Karpas-422 (cell line): ENCODE measurements around the gene PSMA6. TPM values are rescaled to one million over a fixed set of nuclear protein-coding genes. Genes with fewer than 3 reads are reported as not detected.
"Not testable (repeated sequence)": the region's sequence is repeated elsewhere in the genome, so short reads cannot be mapped to it uniquely, and the experiment has no call there.

Source experiments
- DNase-seq: peaks from one replicate; pipeline ENCODE4 v3.0.0-alpha.2; 2015
- H2AFZ ChIP-seq: fragments of 200-600 bp; sonication (generic); 2 replicates; pipeline ENCODE4 v1.6.1; 2014; ENCODE audit warnings: antibody characterized with exemption, low read length, mixed read lengths
- H3K27ac ChIP-seq: fragments of 200-600 bp; sonication (generic); 2 replicates; pipeline ENCODE4 v1.5.1; 2014; ENCODE audit warnings: mild to moderate bottlenecking, low read length, moderate library complexity
- H3K27me3 ChIP-seq: fragments of 200-600 bp; sonication (generic); 2 replicates; pipeline ENCODE4 v1.6.1; 2014; ENCODE audit warnings: low read length, mixed read lengths
- H3K36me3 ChIP-seq: fragments of 200-600 bp; sonication (generic); 2 replicates; pipeline ENCODE4 v1.6.1; 2014; ENCODE audit warnings: low read length, mixed read lengths; ENCODE audit not compliant: insufficient read depth
- H3K4me1 ChIP-seq: fragments of 200-600 bp; sonication (generic); 2 replicates; pipeline ENCODE4 v1.6.1; 2014; ENCODE audit warnings: mild to moderate bottlenecking, low read length, mixed read lengths
- H3K4me2 ChIP-seq: fragments of 200-600 bp; sonication (generic); 2 replicates; pipeline ENCODE4 v1.6.1; 2014; ENCODE audit warnings: low read length, low read depth, mild to moderate bottlenecking; ENCODE audit not compliant: poor library complexity, severe bottlenecking
- H3K4me3 ChIP-seq: fragments of 200-600 bp; sonication (generic); 2 replicates; pipeline ENCODE4 v1.5.1; 2014; ENCODE audit warnings: mild to moderate bottlenecking, antibody characterized with exemption, low read length, mixed read lengths
- H3K79me2 ChIP-seq: fragments of 200-600 bp; sonication (generic); 2 replicates; pipeline ENCODE4 v1.6.1; 2014; ENCODE audit warnings: mild to moderate bottlenecking, low read length, mixed read lengths
- H3K9ac ChIP-seq: fragments of 200-600 bp; sonication (generic); 2 replicates; pipeline ENCODE4 v1.6.0; 2014; ENCODE audit warnings: low read length
- H3K9me2 ChIP-seq: fragments of 200-600 bp; sonication (generic), shearing (Covaris generic); replicated peaks from 2 replicates; pipeline ENCODE4 v1.6.0; 2014; ENCODE audit warnings: mild to moderate bottlenecking, low read length, moderate library complexity; ENCODE audit not compliant: insufficient read depth
- H3K9me3 ChIP-seq: fragments of 300-700, 200-600 bp; sonication (generic); 2 replicates; pipeline ENCODE4 v1.6.1; 2014; ENCODE audit warnings: low read length, mixed read lengths
- H4K20me1 ChIP-seq: fragments of 200-600 bp; sonication (generic); 2 replicates; pipeline ENCODE4 v1.6.1; 2014; ENCODE audit warnings: mild to moderate bottlenecking, antibody characterized with exemption, low read length, low read depth; ENCODE audit not compliant: insufficient read depth
- total RNA-seq: library from RNA; depleted of rRNA; stranded (reverse); fragments of >200 nt; shearing (Covaris generic); gene quantifications from 2 replicates; pipeline ENCODE4 v1.2.3, GENCODE V29; 2014; ENCODE audit warnings: low replicate concordance

The PSMA6 gene
- total RNA-seq, 1 experiment from 2014 or later, result 344 TPM

DNA sequence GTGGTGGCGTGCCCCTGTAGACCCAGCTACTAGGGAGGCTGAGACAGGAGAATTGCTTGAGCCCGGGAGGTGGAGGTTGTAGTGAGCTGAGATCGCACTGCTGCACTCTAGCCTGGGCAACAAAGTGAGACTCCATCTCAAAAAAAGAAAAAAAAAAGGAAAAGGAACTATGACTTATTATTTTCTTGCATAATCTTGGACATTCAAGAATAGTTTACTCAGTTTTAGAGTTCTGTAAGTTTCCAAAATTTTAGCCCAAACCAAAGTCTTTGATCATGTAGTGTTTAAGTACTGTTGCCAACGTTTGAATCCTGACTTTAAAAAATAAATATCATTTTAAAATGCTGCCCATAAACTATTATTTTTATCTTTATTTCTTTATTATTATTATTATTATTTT, 6.2 kb downstream of the PSMA6 start:
- peaks cover 42% of the 10 kb centered on the region for H4K20me1 ChIP-seq
- H3K27ac ChIP-seq, result no peak overlapping the region
- H3K9me3 ChIP-seq, result no peaks in the 10 kb centered on the region
- peaks cover 66% of the 10 kb centered on the region for H3K4me1 ChIP-seq
- no peaks in the 10 kb centered on the region for H3K27me3 ChIP-seq
- H3K4me3 ChIP-seq, result no peak overlapping the region
- H3K9ac ChIP-seq, result no peak overlapping the region
- no peak for DNase-seq
- H3K4me2 ChIP-seq, result no peak overlapping the region
- peaks cover 40% of the 10 kb centered on the region for H3K36me3 ChIP-seq
- H2AFZ ChIP-seq, result no peak overlapping the region
- H3K9me2 ChIP-seq, result no peaks in the 10 kb centered on the region
- H3K79me2 ChIP-seq, result peaks cover 99% of the 10 kb centered on the region

DNA sequence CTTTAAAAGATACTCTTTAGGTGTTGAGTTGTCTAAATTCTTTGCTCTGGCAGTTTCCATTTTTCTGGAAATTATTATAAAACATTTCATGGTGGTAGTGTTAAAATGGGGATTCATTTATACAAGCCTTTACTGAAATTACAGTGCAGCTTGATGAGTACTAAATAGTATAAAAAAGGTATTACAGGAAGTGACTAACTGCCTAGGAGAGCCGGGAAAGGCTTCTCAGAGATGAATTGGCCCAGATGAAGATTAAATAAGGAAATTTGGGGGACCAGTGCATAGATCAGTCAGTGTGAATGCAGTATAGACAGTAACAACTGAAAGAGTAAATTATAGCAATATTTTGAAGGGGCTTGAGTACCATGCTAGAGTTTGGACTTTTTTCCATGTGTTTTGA, 7.5 kb downstream of the PSMA6 start:
- Histone ChIP-seq H3K27ac (peak overlapping the region; percentile 53), H4K20me1 (peaks cover 50% of the 10 kb centered on the region), H3K9me3 (no peaks in the 10 kb centered on the region), H3K9me2 (no peaks in the 10 kb centered on the region), H3K9ac (peak overlapping the region; percentile 6; the same call in 1 of the 2 replicates), H3K4me2 (peak overlapping the region; percentile 56), H2AFZ (no peak overlapping the region), H3K4me3 (0 out of 2 replicates have a peak overlapping the region, but pooled peaks have one; percentile 0), H3K79me2 (peaks cover 99% of the 10 kb centered on the region), H3K36me3 (peaks cover 40% of the 10 kb centered on the region), H3K4me1 (peaks cover 53% of the 10 kb centered on the region), H3K27me3 (no peaks in the 10 kb centered on the region)
- no peak for DNase-seq

DNA sequence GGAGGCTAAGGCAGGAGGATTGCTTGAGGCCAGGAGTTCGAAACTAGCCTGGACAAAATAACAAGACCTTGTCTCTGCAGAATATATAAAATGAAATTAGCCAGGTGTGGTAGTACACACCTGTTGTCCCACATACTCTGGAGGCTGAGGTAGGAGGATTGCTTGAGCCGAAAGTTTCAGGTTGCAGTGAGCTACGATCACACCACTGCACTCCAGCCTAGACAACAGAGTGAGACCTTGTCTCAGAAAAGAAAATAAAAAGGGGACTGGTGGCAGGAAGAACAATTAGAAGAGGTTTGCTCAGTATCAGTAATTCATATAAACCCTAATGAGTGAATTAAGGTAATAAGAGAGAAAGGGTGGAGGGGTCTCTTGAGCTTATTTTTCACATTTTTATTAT, 8.0 kb downstream of the PSMA6 start:
- Histone ChIP-seq H3K9ac (peak overlapping the region; percentile 6; the same call in 1 of the 2 replicates), H3K79me2 (peaks cover 99% of the 10 kb centered on the region), H2AFZ (no peak overlapping the region), H3K27me3 (no peaks in the 10 kb centered on the region), H3K9me2 (no peaks in the 10 kb centered on the region), H4K20me1 (peaks cover 55% of the 10 kb centered on the region), H3K4me1 (peaks cover 49% of the 10 kb centered on the region), H3K9me3 (no peaks in the 10 kb centered on the region), H3K27ac (peak overlapping the region; percentile 53), H3K4me3 (0 out of 2 replicates have a peak overlapping the region, but pooled peaks have one; percentile 0), H3K36me3 (peaks cover 37% of the 10 kb centered on the region), H3K4me2 (peak overlapping the region; percentile 56)
- no peak for DNase-seq

DNA sequence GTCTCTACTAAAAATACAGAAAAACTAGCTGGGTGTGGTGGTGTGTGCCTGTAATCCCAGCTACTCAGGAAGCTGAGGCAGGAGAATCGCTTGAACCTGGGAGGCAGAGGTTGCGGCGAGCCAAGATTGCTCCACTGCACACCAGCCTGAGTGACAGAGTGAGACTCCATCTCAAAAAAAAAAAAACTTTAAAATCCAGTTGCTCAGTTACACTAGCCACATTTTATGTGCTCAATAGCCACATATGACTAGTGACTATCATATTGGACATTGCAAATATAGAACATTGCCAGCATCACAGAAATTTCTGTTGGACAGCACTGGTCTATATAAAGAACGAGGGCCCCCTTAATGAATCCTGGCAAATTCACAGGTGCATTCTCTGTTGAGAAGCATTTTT, 9.2 kb downstream of the PSMA6 start:
- H3K27me3 ChIP-seq, DNase-seq, H3K9me2 ChIP-seq, H3K4me2 ChIP-seq, H2AFZ ChIP-seq, H3K4me3 ChIP-seq, H3K9ac ChIP-seq, H3K9me3 ChIP-seq: not testable (repeated sequence)
- peaks cover 99% of the 10 kb centered on the region for H3K79me2 ChIP-seq
- peaks cover 59% of the 10 kb centered on the region for H4K20me1 ChIP-seq
- peak overlapping the region; percentile 35 for H3K27ac ChIP-seq
- H3K36me3 ChIP-seq, result peaks cover 29% of the 10 kb centered on the region; the same call in 1 of the 2 replicates
- peaks cover 42% of the 10 kb centered on the region for H3K4me1 ChIP-seq

DNA sequence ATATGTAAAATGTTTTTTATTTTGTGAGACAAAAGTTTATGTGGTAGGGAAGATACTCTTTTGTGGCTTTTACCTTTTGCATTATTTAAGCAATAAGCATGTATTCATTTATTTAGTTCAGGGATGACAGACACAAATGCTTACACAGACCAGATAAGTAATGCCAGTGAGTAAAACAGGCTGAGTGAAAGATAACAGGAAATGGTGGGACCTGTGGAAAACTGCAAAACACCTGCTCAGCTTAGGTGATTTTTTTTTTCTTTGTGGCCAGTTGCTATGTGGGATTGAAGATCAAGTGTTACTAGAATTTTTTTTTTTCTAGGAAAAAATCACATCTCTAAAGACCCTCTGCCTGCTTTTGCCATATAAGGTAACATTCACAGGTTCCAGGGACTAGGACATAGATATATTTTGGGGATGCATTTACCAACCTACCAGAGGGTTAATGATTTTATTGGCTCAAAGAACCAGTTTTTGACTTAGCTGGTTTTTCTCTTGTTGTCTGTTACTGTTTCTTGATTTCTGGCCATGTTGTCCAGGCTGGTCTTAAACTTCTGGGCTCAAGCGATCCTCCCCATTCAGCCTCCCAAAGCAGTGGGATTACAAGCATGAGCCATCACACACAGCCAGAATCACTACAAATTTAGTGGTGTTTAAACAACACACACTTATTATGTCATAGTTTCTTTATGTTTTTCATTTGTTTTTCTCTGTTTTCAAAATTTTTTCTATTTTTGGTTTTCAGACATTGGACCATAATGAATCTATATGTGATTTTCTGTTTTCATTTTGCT, 9.8 kb downstream of the PSMA6 start:
- Histone ChIP-seq H3K27me3 (no peaks in the 10 kb centered on the region), H3K27ac (peak overlapping the region; percentile 35), H3K79me2 (peaks cover 99% of the 10 kb centered on the region), H3K9me3 (no peaks in the 10 kb centered on the region), H3K4me2 (no peak overlapping the region), H3K36me3 (peaks cover 24% of the 10 kb centered on the region; the same call in 1 of the 2 replicates), H2AFZ (no peak overlapping the region), H3K4me3 (no peak overlapping the region), H3K9ac (no peak overlapping the region), H3K4me1 (peaks cover 37% of the 10 kb centered on the region), H3K9me2 (no peaks in the 10 kb centered on the region), H4K20me1 (peaks cover 64% of the 10 kb centered on the region)
- DNase-seq, result no peak

DNA sequence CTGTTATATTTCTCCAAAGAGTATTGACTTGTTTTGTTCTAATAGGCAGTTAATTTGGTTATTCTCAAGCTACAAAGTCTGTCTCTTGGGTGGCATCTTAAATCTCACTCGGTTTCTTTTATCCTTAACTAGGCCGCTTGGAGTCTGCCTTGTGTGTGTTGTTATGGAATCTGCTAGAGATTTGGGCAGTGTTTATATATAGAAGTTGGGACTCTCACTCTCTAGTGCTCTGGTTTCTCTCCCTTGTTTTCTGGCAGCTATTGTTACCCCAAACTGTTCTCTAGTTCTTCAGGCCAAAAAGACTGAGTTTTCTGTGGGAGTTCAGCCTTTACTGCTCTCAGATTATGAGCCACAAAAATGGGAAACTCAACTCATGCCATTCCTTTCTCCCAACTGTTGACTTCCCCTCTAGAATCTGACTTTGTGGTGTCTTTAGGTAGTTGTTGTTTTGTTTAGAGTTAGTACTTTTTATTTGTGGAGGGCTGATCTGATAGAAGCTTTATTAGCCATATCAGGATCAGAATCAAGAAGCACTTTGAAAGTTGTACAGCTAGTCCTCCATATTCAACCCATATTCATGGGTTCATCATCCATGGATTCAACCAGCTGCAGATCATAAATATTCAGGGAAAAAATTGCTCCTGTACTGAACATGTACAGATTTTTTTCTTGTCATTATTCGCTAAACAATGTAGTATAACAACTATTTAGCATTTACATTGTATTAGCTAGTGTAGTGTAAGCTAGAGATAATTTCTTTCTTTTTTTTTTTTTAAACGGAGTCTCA, 11.2 kb downstream of the PSMA6 start:
- no peak for DNase-seq
- H3K27me3 ChIP-seq, result no peaks in the 10 kb centered on the region
- peaks cover 25% of the 10 kb centered on the region; the same call in 1 of the 2 replicates for H3K36me3 ChIP-seq
- peaks cover 30% of the 10 kb centered on the region for H3K4me1 ChIP-seq
- H3K9ac ChIP-seq, result no peak overlapping the region
- H3K27ac ChIP-seq, result no peak overlapping the region
- H2AFZ ChIP-seq, result no peak overlapping the region
- no peaks in the 10 kb centered on the region for H3K9me2 ChIP-seq
- H4K20me1 ChIP-seq, result peaks cover 69% of the 10 kb centered on the region
- peaks cover 98% of the 10 kb centered on the region for H3K79me2 ChIP-seq
- H3K9me3 ChIP-seq, result no peaks in the 10 kb centered on the region
- no peak overlapping the region for H3K4me3 ChIP-seq
- no peak overlapping the region for H3K4me2 ChIP-seq

DNA sequence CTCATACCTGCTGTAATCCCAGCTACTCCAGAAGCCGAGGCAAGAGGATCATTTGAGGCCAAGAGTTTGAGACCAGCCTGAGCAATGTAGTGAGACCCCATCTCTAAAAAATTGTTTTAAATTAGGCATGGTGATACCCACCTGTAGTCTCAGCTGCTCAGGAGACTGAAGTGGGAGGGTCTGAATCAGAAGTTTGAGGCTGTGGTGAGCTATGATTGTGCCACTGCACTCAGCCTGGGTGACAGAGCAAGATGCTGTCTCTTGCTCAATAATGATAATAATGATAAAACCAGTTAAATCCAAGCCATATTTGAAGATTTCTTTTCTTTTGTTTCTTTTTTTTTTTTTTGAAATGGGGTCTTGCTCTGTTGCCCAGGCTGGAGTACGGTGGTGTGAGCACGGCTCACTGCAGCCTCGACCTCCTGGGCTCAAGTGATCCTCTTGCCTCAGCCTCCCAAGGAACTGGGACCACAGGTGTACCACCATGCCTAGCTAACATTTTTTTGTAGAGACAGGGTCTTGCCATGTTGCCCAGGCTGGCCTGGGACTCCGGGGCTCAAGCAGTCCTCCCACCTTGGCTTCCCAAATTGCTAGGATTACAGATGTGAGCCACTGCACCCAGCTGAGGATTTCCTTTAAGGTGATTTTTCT, 12.8 kb downstream of the PSMA6 start:
- Histone ChIP-seq H3K9me2 (no peaks in the 10 kb centered on the region), H2AFZ (no peak overlapping the region), H3K36me3 (peaks cover 38% of the 10 kb centered on the region; the same call in 1 of the 2 replicates), H3K4me2 (no peak overlapping the region), H3K9ac (no peak overlapping the region), H3K27me3 (no peaks in the 10 kb centered on the region), H3K9me3 (no peaks in the 10 kb centered on the region), H3K4me1 (peaks cover 18% of the 10 kb centered on the region), H4K20me1 (peaks cover 62% of the 10 kb centered on the region), H3K4me3 (no peak overlapping the region), H3K27ac (no peak overlapping the region), H3K79me2 (peaks cover 92% of the 10 kb centered on the region)
- no peak for DNase-seq

DNA sequence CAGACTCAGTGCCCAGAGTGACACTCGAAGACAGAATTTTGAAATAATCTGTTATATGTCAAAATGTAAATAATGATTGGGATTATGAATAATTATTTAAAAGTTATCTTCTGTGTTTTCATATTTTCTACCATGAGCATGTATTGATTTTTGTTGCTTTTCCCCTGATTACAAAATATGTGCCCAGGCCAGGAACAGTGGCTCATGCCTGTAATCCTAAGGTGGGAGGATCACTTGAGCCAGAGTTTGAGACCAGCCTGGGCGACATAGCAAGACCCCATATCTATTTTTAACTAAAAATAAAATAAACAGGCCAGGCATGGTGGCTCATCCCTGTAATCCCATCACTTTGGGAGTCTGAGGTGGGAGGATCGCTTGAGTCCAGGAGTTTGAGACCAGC, 13.5 kb downstream of the PSMA6 start:
- Histone ChIP-seq H2AFZ (no peak overlapping the region), H3K79me2 (peaks cover 86% of the 10 kb centered on the region), H3K9me3 (no peaks in the 10 kb centered on the region), H3K36me3 (peaks cover 45% of the 10 kb centered on the region), H3K9ac (no peak overlapping the region), H3K4me1 (peaks cover 11% of the 10 kb centered on the region), H3K4me2 (no peak overlapping the region), H3K27me3 (no peaks in the 10 kb centered on the region), H3K27ac (no peak overlapping the region), H4K20me1 (peaks cover 55% of the 10 kb centered on the region), H3K4me3 (no peak overlapping the region), H3K9me2 (no peaks in the 10 kb centered on the region)
- no peak for DNase-seq
